Esophagus squamous epithelium (tissue), 5 donors: ENCODE data around the gene BUB1. TPM values are rescaled to one million over a fixed set of nuclear protein-coding genes. Genes with fewer than 3 reads are reported as not detected.

Experiments used
- DNase-seq: peaks from one replicate; lab custom pipeline; 2025; lab: John Stamatoyannopoulos, UW
- H3K27ac ChIP-seq, 4 donors: fragments of 200-600 bp; sonication (generic); one replicate each; pipeline ENCODE4 v1.5.1; 2016 to 2019; ENCODE audit warnings: mild to moderate bottlenecking in 1 of 4
- H3K27me3 ChIP-seq, 4 donors: fragments of 200-600 bp; sonication (generic); 1 replicate in 3 of 4; 2 replicates in 1 of 4; pipeline versions ENCODE4 v1.5.1 to v1.6.0; 2017 to 2021; ENCODE audit warnings: antibody characterized with exemption in 1 of 4
- H3K36me3 ChIP-seq, 3 donors: fragments of 200-600 bp; sonication (generic); one replicate each; pipeline ENCODE4 v1.5.1; 2016 to 2019
- H3K4me1 ChIP-seq, 3 donors: fragments of 200-600 bp; sonication (generic); one replicate each; pipeline ENCODE4 v1.5.1; 2017 to 2019
- H3K4me3 ChIP-seq, 4 donors: fragments of 200-600 bp; sonication (generic); 1 replicate in 3 of 4; 2 replicates in 1 of 4; pipeline ENCODE4 v1.5.1; 2016 to 2019; ENCODE audit warnings: mild to moderate bottlenecking in 2 of 4, moderate library complexity in 1 of 4
- H3K9me3 ChIP-seq, 3 donors: fragments of 200-600 bp; sonication (generic); one replicate each; pipeline ENCODE4 v1.5.1; 2016 to 2019
- CTCF ChIP-seq, 6 experiments: fragments of 450-650 bp in 4 of 6; fragments of 200-600 bp in 2 of 6; sonication (generic) in 2 of 6; IDR thresholded peaks; one replicate each; pipeline ENCODE4 v1.5.1; 2016 to 2019; ENCODE audit warnings: antibody characterized with exemption in 6 of 6, mild to moderate bottlenecking in 4 of 6, moderate library complexity in 4 of 6
- POLR2A ChIP-seq, 4 donors: fragments of 450-650 bp; IDR thresholded peaks; one replicate each; pipeline ENCODE4 v1.6.1; 2017; ENCODE audit warnings: antibody characterized with exemption in 4 of 4, mild to moderate bottlenecking in 4 of 4, moderate library complexity in 3 of 4
- WGBS, 2 donors: methylation state at CpG; one replicate each; pipeline ENCODE4 v1.1.5; 2018; 5-methylcytosine and 5-hydroxymethylcytosine counted together
- intact Hi-C: fragments of 100-400 bp; cut with DNase I; formaldehyde crosslinking; loops from one replicate; pipeline ENCODE4 v1.15.0; 2022
- total RNA-seq, 4 donors: library from RNA; depleted of rRNA; stranded (reverse); fragments of >200 nt; gene quantifications; one replicate each; pipeline ENCODE4 v1.1.0, GENCODE V29; 2016
- donor health status: DM: yes; HTN: yes; CAD: no.

Gene BUB1
- total RNA-seq, 4 donors from 2014 or later: 4.9 to 26.5 (median 11.6) TPM

- whole genome bisulfite sequencing, 2 donors: 71 to 76% methylated on average over 3 of the region's 3 CpGs
- intact Hi-C loops: no loop called here
Observed at GRCh38 chr2:110667071-110667470, 10.8 kb downstream of the BUB1 start.

DNA sequence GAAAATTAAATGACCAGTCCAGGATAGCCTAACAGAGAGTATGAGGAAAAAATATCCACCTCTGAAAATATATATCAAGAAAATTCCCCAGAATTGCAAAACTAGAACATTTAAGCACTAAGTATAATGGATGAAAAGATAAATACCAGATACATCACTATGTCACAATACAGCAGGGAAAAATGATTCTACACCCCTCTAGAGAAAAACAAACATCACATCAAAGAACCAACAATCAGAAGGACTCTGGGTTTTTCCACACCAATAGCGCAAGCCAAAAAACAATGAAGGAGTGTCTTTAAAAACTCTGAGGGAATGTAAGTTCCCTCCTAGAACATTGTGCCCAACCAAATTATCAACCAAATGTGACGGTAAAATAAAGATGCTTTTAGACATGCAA lies 13.7 kb downstream of the BUB1 start:
- TF ChIP-seq CTCF (IDR thresholded peaks at IDR 0.05) (no peak), POLR2A (IDR thresholded peaks at IDR 0.05) (no peak)
- no peaks in the 10 kb centered on the region for H3K9me3 ChIP-seq
- no peaks in the 10 kb centered on the region for H3K27me3 ChIP-seq
- no peak for DNase-seq
- H3K36me3 ChIP-seq: peaks cover 0 to 17% (median 0%) of the 10 kb centered on the region in 3 donors
- H3K4me1 ChIP-seq: no peaks in the 10 kb centered on the region
- intact Hi-C loops: no loop called here
- H3K4me3 ChIP-seq: no peak overlapping the region
- 80 to 98% methylated on average over 2 of the region's 2 CpGs for WGBS, 2 donors
- H3K27ac ChIP-seq: no peak overlapping the region

More at GRCh38 chr2:110667071-110667470, 10.8 kb downstream of the BUB1 start:
- Histone ChIP-seq H3K4me1 (no peaks in the 10 kb centered on the region), H3K27ac (no peak overlapping the region), H3K36me3 (peaks cover 0 to 19% (median 0%) of the 10 kb centered on the region in 3 donors), H3K27me3 (no peaks in the 10 kb centered on the region), H3K4me3 (no peak overlapping the region), H3K9me3 (no peaks in the 10 kb centered on the region)
- DNase-seq: no peak
- TF ChIP-seq CTCF (IDR thresholded peaks at IDR 0.05) (no peak), POLR2A (IDR thresholded peaks at IDR 0.05) (no peak)

DNA sequence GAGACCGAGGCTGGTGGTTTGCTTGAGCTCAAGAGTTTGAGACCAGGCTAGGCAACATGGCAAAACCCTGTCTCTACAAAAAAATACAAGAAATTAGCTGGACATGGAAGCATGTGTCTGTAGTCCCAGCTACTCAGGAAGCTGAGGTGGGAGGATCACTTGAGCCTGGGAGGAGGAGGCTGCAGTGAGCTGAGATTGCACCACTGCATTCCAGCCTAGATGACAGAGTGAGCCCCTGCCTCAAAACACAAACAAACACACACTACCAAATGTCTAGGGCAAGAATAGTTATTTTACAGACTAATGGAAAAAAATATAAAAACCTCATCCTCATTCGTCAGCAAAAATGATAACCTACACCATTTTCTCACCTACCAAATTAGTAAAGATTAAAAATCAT lies 15.3 kb downstream of the BUB1 start:
- H3K9me3 ChIP-seq: no peaks in the 10 kb centered on the region
- TF ChIP-seq CTCF (IDR thresholded peaks at IDR 0.05) (no peak), POLR2A (IDR thresholded peaks at IDR 0.05) (no peak)
- intact Hi-C loops: no loop called here
- no peak overlapping the region for H3K4me3 ChIP-seq
- no peak for DNase-seq
- no peak overlapping the region for H3K27ac ChIP-seq
- peaks cover 0 to 9% (median 0%) of the 10 kb centered on the region in 3 donors for H3K36me3 ChIP-seq
- no peaks in the 10 kb centered on the region for H3K27me3 ChIP-seq
- 95 to 96% methylated on average over 2 of the region's 2 CpGs for WGBS, 2 donors
- no peaks in the 10 kb centered on the region for H3K4me1 ChIP-seq

DNA sequence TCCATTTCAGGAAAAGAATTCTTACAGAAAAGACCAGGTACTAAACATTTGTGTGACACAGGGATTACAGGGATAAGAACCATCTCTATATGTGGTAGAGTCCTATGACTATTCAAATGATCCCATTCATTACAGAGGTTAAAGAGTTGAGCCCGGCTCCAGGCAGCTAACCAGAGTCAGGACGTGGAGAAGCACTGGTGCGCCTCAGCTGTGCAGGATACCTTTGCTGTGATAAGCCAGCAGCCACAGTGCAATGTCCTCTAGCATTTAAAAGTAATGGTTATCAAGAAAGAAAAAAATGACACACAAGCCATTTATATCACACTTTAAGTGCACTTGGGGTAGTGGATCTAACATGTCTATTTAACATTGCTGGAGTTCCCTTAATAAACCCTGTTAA lies 17.3 kb downstream of the BUB1 start:
- TF ChIP-seq POLR2A (IDR thresholded peaks at IDR 0.05) (no peak), CTCF (IDR thresholded peaks at IDR 0.05) (no peak)
- Histone ChIP-seq H3K4me3 (no peak overlapping the region), H3K9me3 (no peaks in the 10 kb centered on the region), H3K4me1 (no peaks in the 10 kb centered on the region), H3K27me3 (no peaks in the 10 kb centered on the region), H3K27ac (no peak overlapping the region), H3K36me3 (peaks cover 0 to 10% (median 0%) of the 10 kb centered on the region in 3 donors)
- no peak for DNase-seq
- intact Hi-C loops: no loop called here
- WGBS, 2 donors: 93 to 94% methylated on average over 3 of the region's 3 CpGs

DNA sequence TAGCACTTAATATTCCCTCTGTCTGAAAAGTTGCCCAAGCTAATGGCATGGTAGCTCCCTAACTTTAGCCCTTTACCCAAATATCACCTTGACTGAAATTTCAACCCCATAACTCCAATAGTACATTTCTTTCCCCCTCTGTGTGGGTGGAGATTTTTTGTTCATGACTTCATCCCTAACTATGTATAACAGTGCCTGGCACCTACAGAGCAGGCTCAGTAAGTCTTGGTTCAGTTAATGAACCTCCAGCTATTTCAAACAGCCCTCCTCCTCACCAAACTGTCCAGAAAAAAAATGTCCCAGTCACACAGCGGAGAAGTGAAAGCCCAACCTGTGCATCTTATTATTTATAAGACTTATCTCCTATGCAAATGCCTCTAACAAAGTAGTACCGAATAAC lies 18.6 kb downstream of the BUB1 start:
- Histone ChIP-seq H3K4me3 (no peak overlapping the region), H3K9me3 (no peaks in the 10 kb centered on the region), H3K27ac (no peak overlapping the region), H3K36me3 (peaks cover 0 to 16% (median 0%) of the 10 kb centered on the region in 3 donors), H3K4me1 (no peaks in the 10 kb centered on the region), H3K27me3 (no peaks in the 10 kb centered on the region)
- 95% methylated on average over 2 of the region's 2 CpGs for WGBS, 2 donors
- TF ChIP-seq POLR2A (IDR thresholded peaks at IDR 0.05): no peak
- TF ChIP-seq CTCF (IDR thresholded peaks at IDR 0.05): no peak
- intact Hi-C loops: no loop called here
- no peak for DNase-seq
